Measurements from ENCODE around the gene MVB12A.
A peak's percentile ranks its signal among the peaks of the same experiment; 100 is the strongest.

MVB12A gene

GRCh38 chr19:17419621-17420474, at the start of gene MVB12A:
MVB12A (plus strand) TSS chr19:17420047; CDS start chr19:17420136, 89 bp downstream.
- DNase-seq: peak; percentile 98

GRCh38 chr19:17376935-17377600, 42.8 kb upstream of the MVB12A start, which contains the start of gene PLVAP:
PLVAP (minus strand) TSS chr19:17377342; CDS start chr19:17377288, 54 bp downstream.
- no peak for DNase-seq

GRCh38 chr19:17378271-17378670, 41.6 kb upstream of the MVB12A start:
- DNase-seq: no peak

- DNase-seq: no peak
Measured at GRCh38 chr19:17379221-17379631, 40.6 kb upstream of the MVB12A start.

GRCh38 chr19:17380426-17381138, 39.3 kb upstream of the MVB12A start:
- DNase-seq: no peak

GRCh38 chr19:17385878-17386611, 33.8 kb upstream of the MVB12A start:
- peak; percentile 46 for DNase-seq

- no peak for DNase-seq
Measured at GRCh38 chr19:17389288-17389687, 30.6 kb upstream of the MVB12A start.

- no peak for DNase-seq
Measured at GRCh38 chr19:17389957-17390664, 29.7 kb upstream of the MVB12A start.

GRCh38 chr19:17390665-17391370, 29.0 kb upstream of the MVB12A start:
- DNase-seq: peak; percentile 83

- DNase-seq: no peak
Measured at GRCh38 chr19:17391371-17392151, 28.3 kb upstream of the MVB12A start.

- peak; percentile 7 for DNase-seq
Measured at GRCh38 chr19:17393002-17393401, 26.8 kb upstream of the MVB12A start.

GRCh38 chr19:17393914-17394313, 25.9 kb upstream of the MVB12A start, which contains the start of gene CCDC194:
CCDC194 (minus strand) TSS chr19:17394196; CDS start chr19:17394158, 38 bp downstream.
- no peak for DNase-seq

GRCh38 chr19:17394891-17395415, 24.9 kb upstream of the MVB12A start:
- DNase-seq: peak; percentile 33

- no peak for DNase-seq
Measured at GRCh38 chr19:17398902-17399527, 20.8 kb upstream of the MVB12A start.

GRCh38 chr19:17401628-17402027, 18.2 kb upstream of the MVB12A start:
- no peak for DNase-seq

- no peak for DNase-seq
Measured at GRCh38 chr19:17402982-17403855, 16.6 kb upstream of the MVB12A start.

- DNase-seq: no peak
Measured at GRCh38 chr19:17404015-17404414, 15.8 kb upstream of the MVB12A start.

- no peak for DNase-seq
Measured at GRCh38 chr19:17404621-17405249, 15.1 kb upstream of the MVB12A start.

Data from NCI-H2029 (cell line).